Testis (tissue), 3 donors: ENCODE measurements around the gene ANO9. TPM values are rescaled to one million over a fixed set of nuclear protein-coding genes. Genes with fewer than 3 reads are reported as not detected.

Experiments used
- DNase-seq: peaks from one replicate; pipeline ENCODE4 v3.0.0-alpha.2; 2019
- H3K27ac ChIP-seq, 2 donors: fragments of 200-600 bp; sonication (generic); one replicate each; pipeline ENCODE4 v1.5.1; 2019
- H3K27me3 ChIP-seq: fragments of 200-600 bp; sonication (generic); one replicate; pipeline ENCODE4 v1.5.1; 2019
- H3K36me3 ChIP-seq: fragments of 200-600 bp; sonication (generic); one replicate; pipeline ENCODE4 v1.5.1; 2017; ENCODE audit warnings: low read depth; ENCODE audit errors: missing control alignments
- H3K4me1 ChIP-seq: fragments of 200-600 bp; sonication (generic); one replicate; pipeline ENCODE4 v1.5.1; 2019
- H3K4me3 ChIP-seq, 2 donors: fragments of 200-600 bp; sonication (generic); one replicate each; pipeline ENCODE4 v1.5.1; 2017 to 2019
- H3K9me3 ChIP-seq: fragments of 200-600 bp; sonication (generic); one replicate; pipeline ENCODE4 v1.5.1; 2017
- CTCF ChIP-seq, 3 experiments: fragments of 450-650 bp in 2 of 3; fragments of 200-600 bp in 1 of 3; sonication (generic) in 1 of 3; IDR thresholded peaks; one replicate each; pipeline ENCODE4 v1.5.1; 2016 to 2019; ENCODE audit warnings: antibody characterized with exemption in 3 of 3, mild to moderate bottlenecking in 2 of 3, moderate library complexity in 1 of 3
- POLR2A ChIP-seq: fragments of 450-650 bp; IDR thresholded peaks from one replicate; pipeline ENCODE4 v1.6.1; 2017; ENCODE audit warnings: antibody characterized with exemption, mild to moderate bottlenecking, moderate library complexity
- WGBS, 2 donors: methylation state at CpG; one replicate each; pipeline ENCODE4 v1.1.5; 2018; 5-methylcytosine and 5-hydroxymethylcytosine counted together
- intact Hi-C: fragments of 100-400 bp; cut with DNase I; formaldehyde crosslinking; loops from one replicate; pipeline ENCODE4 v1.15.1; 2023; ENCODE audit warnings: low total_unique reads
- polyA plus RNA-seq: library from polyadenylated mRNA; stranded (reverse); fragments of 350-450 nt; fragmentation: Illumina TruSeq; extraction: RNeasy Lipid Tissue Mini Kit (QIAGEN cat#74804); gene quantifications from one replicate; pipeline ENCODE4 v1.2.3, GENCODE V29; 2014; ENCODE audit warnings: low read depth, low replicate concordance; ENCODE audit not compliant: insufficient read depth
- total RNA-seq, 2 donors: library from RNA; depleted of rRNA; stranded (reverse); fragments of >200 nt; gene quantifications; one replicate each; pipeline ENCODE4 v1.2.3, GENCODE V29; 2016

The ANO9 gene
- total and polyA plus RNA-seq, 3 donors from 2014 or later = 1.6 to 2.9 (median 1.9) TPM

- Histone ChIP-seq H3K27me3 (no peaks in the 10 kb centered on the region), H3K36me3 (no peaks in the 10 kb centered on the region), H3K4me1 (no peaks in the 10 kb centered on the region), H3K27ac (no peak overlapping the region), H3K9me3 (no peaks in the 10 kb centered on the region), H3K4me3 (no peak overlapping the region)
- 62% methylated on average over 29 of the region's 43 CpGs; no CpG with 5 or more reads in 1 of the 2 donors for WGBS, 2 donors
- TF ChIP-seq CTCF (IDR thresholded peaks at IDR 0.05) = peak; percentile 35 to 44 (median 38)
- TF ChIP-seq POLR2A = no peak
- intact Hi-C loops = no loop called here
- peak; percentile 79 for DNase-seq
Measured at GRCh38 chr11:396948-397548, 44.8 kb downstream of the ANO9 start.

GRCh38 chr11:396511-396947 is 45.3 kb downstream of the ANO9 start:
- H3K27me3 ChIP-seq = no peaks in the 10 kb centered on the region
- intact Hi-C loops = no loop called here
- 48 to 57% methylated on average over 5 to 22 of the region's 23 CpGs for WGBS, 2 donors
- H3K4me3 ChIP-seq = no peak overlapping the region
- TF ChIP-seq POLR2A (no peak), CTCF (IDR thresholded peaks at IDR 0.05) (peak in 1 of 3 experiments; percentile 15)
- H3K4me1 ChIP-seq = no peaks in the 10 kb centered on the region
- no peaks in the 10 kb centered on the region for H3K9me3 ChIP-seq
- peak; percentile 54 for DNase-seq
- H3K36me3 ChIP-seq = no peaks in the 10 kb centered on the region
- no peak overlapping the region for H3K27ac ChIP-seq

GRCh38 chr11:395866-396265 is 45.9 kb downstream of the ANO9 start:
- Histone ChIP-seq H3K4me3 (no peak overlapping the region), H3K9me3 (no peaks in the 10 kb centered on the region), H3K36me3 (no peaks in the 10 kb centered on the region), H3K27me3 (no peaks in the 10 kb centered on the region), H3K27ac (no peak overlapping the region), H3K4me1 (no peaks in the 10 kb centered on the region)
- TF ChIP-seq CTCF (IDR thresholded peaks at IDR 0.05) (no peak), POLR2A (no peak)
- intact Hi-C loops = no loop called here
- DNase-seq = no peak
- 79 to 88% methylated on average over 7 to 11 of the region's 11 CpGs for WGBS, 2 donors

GRCh38 chr11:394858-395655 is 46.8 kb downstream of the ANO9 start:
- no peak overlapping the region for H3K27ac ChIP-seq
- no peak for DNase-seq
- WGBS, 2 donors = 69 to 80% methylated on average over 15 to 25 of the region's 25 CpGs
- intact Hi-C loops = no loop called here
- H3K4me3 ChIP-seq = no peak overlapping the region
- no peak for TF ChIP-seq CTCF (IDR thresholded peaks at IDR 0.05)
- TF ChIP-seq POLR2A = no peak
- H3K27me3 ChIP-seq = no peaks in the 10 kb centered on the region
- no peaks in the 10 kb centered on the region for H3K9me3 ChIP-seq
- H3K4me1 ChIP-seq = no peaks in the 10 kb centered on the region
- no peaks in the 10 kb centered on the region for H3K36me3 ChIP-seq
